ENCODE measurements around the gene ARL4C. TPM values are rescaled to one million over a fixed set of nuclear protein-coding genes. Genes with fewer than 3 reads are reported as not detected.

The ARL4C gene
- total and polyA plus RNA-seq, 2 experiments from 2014 or later: 7.0 to 10.0 TPM

- H3K9me3 ChIP-seq (ENCODE audit: low read depth): no peaks in the 10 kb centered on the region
- TF ChIP-seq CTCF (IDR thresholded peaks at IDR 0.05; ENCODE audit: low read depth, low read length): no peak
- no peaks in the 10 kb centered on the region for H3K36me3 ChIP-seq
- H3K4me1 ChIP-seq (ENCODE audit: low read depth): peaks cover 17% of the 10 kb centered on the region
- peak overlapping the region; percentile 50 for H3K4me3 ChIP-seq
- H3K27ac ChIP-seq: no peak overlapping the region
- DNase-seq (ENCODE audit: low read depth in 1 of 2, low spot score in 1 of 2): no peak
- H3K27me3 ChIP-seq: no peaks in the 10 kb centered on the region
Measured at GRCh38 chr2:234492717-234493485, 4.0 kb downstream of the ARL4C start.

GRCh38 chr2:234491897-234492296 is 5.0 kb downstream of the ARL4C start:
- no peak for DNase-seq (ENCODE audit: low read depth in 1 of 2, low spot score in 1 of 2)
- no peak overlapping the region for H3K27ac ChIP-seq
- H3K9me3 ChIP-seq (ENCODE audit: low read depth): no peaks in the 10 kb centered on the region
- no peak overlapping the region for H3K4me3 ChIP-seq
- no peak for TF ChIP-seq CTCF (IDR thresholded peaks at IDR 0.05; ENCODE audit: low read depth, low read length)
- H3K4me1 ChIP-seq (ENCODE audit: low read depth): peaks cover 17% of the 10 kb centered on the region
- no peaks in the 10 kb centered on the region for H3K36me3 ChIP-seq
- no peaks in the 10 kb centered on the region for H3K27me3 ChIP-seq

- Histone ChIP-seq H3K27me3 (no peaks in the 10 kb centered on the region), H3K4me1 (ENCODE audit: low read depth) (peaks cover 17% of the 10 kb centered on the region), H3K4me3 (no peak overlapping the region), H3K36me3 (no peaks in the 10 kb centered on the region), H3K9me3 (ENCODE audit: low read depth) (no peaks in the 10 kb centered on the region), H3K27ac (no peak overlapping the region)
- DNase-seq (ENCODE audit: low read depth in 1 of 2, low spot score in 1 of 2): no peak
- no peak for TF ChIP-seq CTCF (IDR thresholded peaks at IDR 0.05; ENCODE audit: low read depth, low read length)
Measured at GRCh38 chr2:234491281-234491680, 5.6 kb downstream of the ARL4C start.

- Histone ChIP-seq H3K4me3 (no peak overlapping the region), H3K36me3 (no peaks in the 10 kb centered on the region), H3K4me1 (ENCODE audit: low read depth) (peaks cover 17% of the 10 kb centered on the region), H3K9me3 (ENCODE audit: low read depth) (no peaks in the 10 kb centered on the region), H3K27me3 (no peaks in the 10 kb centered on the region), H3K27ac (no peak overlapping the region)
- TF ChIP-seq CTCF (IDR thresholded peaks at IDR 0.05; ENCODE audit: low read depth, low read length): no peak
- no peak for DNase-seq (ENCODE audit: low read depth in 1 of 2, low spot score in 1 of 2)
Measured at GRCh38 chr2:234490271-234491091, 6.4 kb downstream of the ARL4C start.

GRCh38 chr2:234488913-234489451 is 7.9 kb downstream of the ARL4C start:
- Histone ChIP-seq H3K36me3 (no peaks in the 10 kb centered on the region), H3K27ac (no peak overlapping the region), H3K4me3 (no peak overlapping the region), H3K9me3 (ENCODE audit: low read depth) (no peaks in the 10 kb centered on the region), H3K27me3 (no peaks in the 10 kb centered on the region), H3K4me1 (ENCODE audit: low read depth) (peaks cover 12% of the 10 kb centered on the region)
- no peak for TF ChIP-seq CTCF (IDR thresholded peaks at IDR 0.05; ENCODE audit: low read depth, low read length)
- DNase-seq (ENCODE audit: low read depth in 1 of 2, low spot score in 1 of 2): no peak
